Liver (tissue), 9 donors: ENCODE measurements around the gene INTS3. TPM values are rescaled to one million over a fixed set of nuclear protein-coding genes. Genes with fewer than 3 reads are reported as not detected.
A peak's percentile ranks its signal among the peaks of the same experiment; 100 is the strongest.
"Not testable (repeated sequence)": the region's sequence is repeated elsewhere in the genome, so short reads cannot be mapped to it uniquely, and the experiment has no call there.

Experiments used
- DNase-seq: peaks from one replicate; pipeline ENCODE4 v3.0.0-alpha.2; 2017; ENCODE audit warnings: low spot score
- H3K27ac ChIP-seq, 2 donors: one replicate each; pipeline ENCODE4 v1.7.0; 2013; ENCODE audit warnings: inconsistent platforms in 2 of 2, low read length in 2 of 2, control low read depth in 1 of 2, low read depth in 1 of 2, mild to moderate bottlenecking in 1 of 2
- H3K27me3 ChIP-seq, 4 donors: one replicate each; pipeline versions ENCODE4 v1.6.1 to v1.7.0; 2013; ENCODE audit warnings: low read length in 3 of 4, inconsistent platforms in 1 of 4, mild to moderate bottlenecking in 1 of 4, moderate library complexity in 1 of 4; ENCODE audit not compliant: control insufficient read depth in 4 of 4, insufficient read depth in 4 of 4
- H3K36me3 ChIP-seq, 4 donors: one replicate each; pipeline versions ENCODE4 v1.6.1 to v1.7.0; 2013; ENCODE audit warnings: low read length in 3 of 4, mild to moderate bottlenecking in 3 of 4, low read depth in 1 of 4, moderate library complexity in 1 of 4; ENCODE audit not compliant: control insufficient read depth in 4 of 4, insufficient read depth in 3 of 4
- H3K4me1 ChIP-seq, 4 donors: one replicate each; pipeline versions ENCODE4 v1.6.1 to v1.7.0; 2013; ENCODE audit warnings: low read length in 3 of 4, mild to moderate bottlenecking in 3 of 4, moderate library complexity in 1 of 4; ENCODE audit not compliant: control insufficient read depth in 4 of 4, insufficient read depth in 4 of 4
- H3K4me3 ChIP-seq, 3 donors: one replicate each; pipeline versions ENCODE4 v1.6.1 to v1.7.0; 2013; ENCODE audit warnings: low read length in 3 of 3, control low read depth in 1 of 3, low read depth in 1 of 3, mild to moderate bottlenecking in 1 of 3
- H3K9ac ChIP-seq, 2 donors: one replicate each; pipeline ENCODE4 v1.7.0; 2013; ENCODE audit warnings: low read length in 2 of 2, mild to moderate bottlenecking in 2 of 2, moderate library complexity in 2 of 2, control low read depth in 1 of 2, low read depth in 1 of 2
- H3K9me3 ChIP-seq, 4 donors: one replicate each; pipeline versions ENCODE4 v1.6.1 to v1.7.0; 2013; ENCODE audit warnings: low read length in 3 of 4; ENCODE audit not compliant: control insufficient read depth in 4 of 4
- CTCF ChIP-seq: fragments of 150-350 bp; IDR thresholded peaks from 2 replicates; pipeline ENCODE4 v1.5.1; 2017; ENCODE audit warnings: improper control_type of control experiment, low read depth, low read length; ENCODE audit not compliant: missing input control
- EGR1 ChIP-seq, 2 donors: IDR thresholded peaks; 2 replicates each; pipeline ENCODE4 v1.6.1; 2016 to 2018; ENCODE audit warnings: antibody characterized with exemption in 2 of 2, low read depth in 2 of 2
- FOXA1 ChIP-seq: IDR thresholded peaks from 2 replicates; pipeline ENCODE4 v1.6.1; 2016; ENCODE audit warnings: antibody characterized with exemption
- HNF4A ChIP-seq, 2 donors: conservative IDR thresholded peaks; 2 replicates each; pipeline ENCODE4 v1.6.1; 2016; ENCODE audit warnings: antibody characterized with exemption in 2 of 2, mild to moderate bottlenecking in 2 of 2
- HNF4G ChIP-seq: IDR thresholded peaks from 2 replicates; pipeline ENCODE4 v1.6.1; 2016; ENCODE audit warnings: antibody characterized with exemption
- NR2F2 ChIP-seq: IDR thresholded peaks from 2 replicates; pipeline ENCODE4 v1.6.1; 2016; ENCODE audit warnings: antibody characterized with exemption
- RAD21 ChIP-seq, 2 donors: IDR thresholded peaks; 2 replicates each; pipeline ENCODE4 v1.6.1; 2016; ENCODE audit warnings: antibody characterized with exemption in 2 of 2, mild to moderate bottlenecking in 2 of 2
- REST ChIP-seq: IDR thresholded peaks from 2 replicates; pipeline ENCODE4 v1.6.1; 2016; ENCODE audit warnings: antibody characterized with exemption, mild to moderate bottlenecking
- RXRA ChIP-seq, 2 donors: IDR thresholded peaks; 2 replicates each; pipeline ENCODE4 v1.6.1; 2017 to 2018; ENCODE audit warnings: antibody characterized with exemption in 2 of 2, mild to moderate bottlenecking in 1 of 2
- SP1 ChIP-seq: IDR thresholded peaks from 2 replicates; pipeline ENCODE4 v1.6.1; 2018; ENCODE audit warnings: antibody characterized with exemption, mild to moderate bottlenecking
- TAF1 ChIP-seq: conservative IDR thresholded peaks from 2 replicates; pipeline ENCODE4 v1.6.1; 2016; ENCODE audit warnings: antibody characterized with exemption, mild to moderate bottlenecking
- ZBTB33 ChIP-seq: IDR thresholded peaks from 2 replicates; pipeline ENCODE4 v1.6.1; 2016; ENCODE audit warnings: antibody characterized with exemption
- WGBS: extraction: QIAGEN DNeasy Blood & Tissue Kit; methylation state at CpG from one replicate; pipeline ENCODE4 v1.1.7; 2013; 5-methylcytosine and 5-hydroxymethylcytosine counted together
- polyA plus RNA-seq, 2 donors: library from polyadenylated mRNA; stranded (reverse) in 1 of 2; unstranded in 1 of 2; fragments of 200-250 nt in 1 of 2; fragments of >200 nt in 1 of 2; fragmentation: Nextera tagmentation in 1 of 2; extraction: Ambion mirVana in 1 of 2; gene quantifications; one replicate each; pipeline versions ENCODE4 v1.2.1 to v1.2.3, GENCODE V29; 2013 to 2015
- total RNA-seq, 2 donors: library from RNA; depleted of rRNA; stranded (reverse); fragments of >200 nt; gene quantifications; one replicate each; pipeline ENCODE4 v1.2.3, GENCODE V29; 2014
- donor health status: healthy.
- donor health status: healthy.
- donor health status: healthy.
- donor health status: healthy.
- donor health status: healthy.

Gene INTS3
- total and polyA plus RNA-seq, 4 donors = 9.0 to 26.0 (median 15.2) TPM

DNA sequence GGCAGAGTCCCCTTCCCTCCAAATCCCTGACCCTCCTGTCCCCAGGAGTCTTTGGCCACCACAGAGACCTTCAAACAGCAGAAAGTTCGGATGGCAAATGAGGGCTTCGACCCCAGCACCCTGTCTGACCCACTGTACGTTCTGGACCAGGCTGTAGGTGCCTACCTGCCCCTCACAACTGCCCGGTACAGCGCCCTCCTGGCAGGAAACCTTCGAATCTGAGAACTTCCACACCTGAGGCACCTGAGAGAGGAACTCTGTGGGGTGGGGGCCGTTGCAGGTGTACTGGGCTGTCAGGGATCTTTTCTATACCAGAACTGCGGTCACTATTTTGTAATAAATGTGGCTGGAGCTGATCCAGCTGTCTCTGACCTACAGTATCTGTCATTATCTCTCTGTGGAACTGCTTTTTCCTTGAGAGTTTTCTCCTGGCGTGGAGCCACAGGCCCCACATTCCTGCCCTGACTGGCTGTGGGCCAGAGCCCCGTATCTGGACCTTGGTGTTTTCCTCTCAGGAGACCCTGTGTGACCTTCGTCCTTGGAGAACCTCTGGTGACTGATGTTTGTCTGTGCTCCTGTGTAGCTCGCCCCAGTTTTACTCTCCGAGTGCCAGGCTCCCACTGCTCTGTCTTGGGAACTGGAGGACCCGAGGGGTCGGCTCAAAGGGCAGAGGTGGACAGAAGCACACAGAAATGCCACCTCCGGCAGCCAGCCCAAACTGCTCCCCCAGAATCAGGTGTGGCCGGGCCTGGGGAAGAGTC lies 52.1 kb downstream of the INTS3 start:
- H3K9me3 ChIP-seq = no peaks in the 10 kb centered on the region
- 35% methylated on average over 17 of the region's 17 CpGs for WGBS
- H3K4me3 ChIP-seq = no peak overlapping the region
- H3K36me3 ChIP-seq = peaks cover 0 to 2% (median 0%) of the 10 kb centered on the region in 4 donors
- TF ChIP-seq HNF4G = no peak
- peak; percentile 88 for TF ChIP-seq NR2F2
- peak in 1 of 2 donors; percentile 9 for TF ChIP-seq RAD21 (IDR thresholded peaks at IDR 0.05)
- no peak for TF ChIP-seq CTCF
- TF ChIP-seq FOXA1 = no peak
- TF ChIP-seq SP1 = peak; percentile 33
- TF ChIP-seq RXRA (IDR thresholded peaks at IDR 0.05) = peak; percentile 46 to 80
- TF ChIP-seq HNF4A (conservative IDR thresholded peaks at IDR 0.05) = peak in 1 of 2 donors; percentile 13
- H3K27me3 ChIP-seq = no peaks in the 10 kb centered on the region
- DNase-seq = no peak
- H3K27ac ChIP-seq = peak overlapping the region in 1 of 2 donors; percentile 1
- peaks cover 35 to 66% (median 50%) of the 10 kb centered on the region in 4 donors for H3K4me1 ChIP-seq
- H3K9ac ChIP-seq = no peak overlapping the region

DNA sequence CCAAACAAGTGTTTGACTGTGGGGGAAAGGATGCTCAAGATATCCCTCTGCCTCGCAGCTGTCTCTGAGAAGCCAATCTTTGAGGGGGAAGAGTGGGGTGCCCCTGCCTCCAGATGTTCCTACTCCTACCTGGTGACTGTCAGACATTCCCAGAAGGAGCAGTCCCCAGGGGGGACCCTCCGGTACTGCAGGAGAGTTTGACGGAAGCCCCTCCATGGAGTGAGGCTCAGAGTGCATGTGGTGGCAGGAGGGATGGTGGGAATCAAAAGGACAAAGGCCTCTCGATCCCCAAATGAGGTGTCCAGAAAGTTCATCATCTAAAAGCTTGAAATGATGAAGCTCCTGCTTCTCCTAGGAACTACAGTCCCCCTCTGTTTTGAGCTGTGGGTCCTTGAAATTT lies 52.7 kb downstream of the INTS3 start:
- Histone ChIP-seq H3K4me1 (peaks cover 35 to 60% (median 47%) of the 10 kb centered on the region in 4 donors), H3K27ac (peak overlapping the region in 1 of 2 donors; percentile 1), H3K27me3 (no peaks in the 10 kb centered on the region), H3K9ac (no peak overlapping the region), H3K4me3 (no peak overlapping the region), H3K9me3 (no peaks in the 10 kb centered on the region), H3K36me3 (peaks cover 0 to 2% (median 0%) of the 10 kb centered on the region in 4 donors)
- no peak for DNase-seq
- 84% methylated on average over 4 of the region's 4 CpGs for WGBS
- TF ChIP-seq NR2F2 (no peak), HNF4A (conservative IDR thresholded peaks at IDR 0.05) (no peak)

- H3K36me3 ChIP-seq, DNase-seq, H3K9me3 ChIP-seq, H3K27me3 ChIP-seq: not testable (repeated sequence)
- Histone ChIP-seq H3K9ac (peak overlapping the region; percentile 82 to 86), H3K27ac (peak overlapping the region; percentile 97 to 99), H3K4me1 (peaks cover 25 to 39% (median 33%) of the 10 kb centered on the region in 4 donors), H3K4me3 (peak overlapping the region in 2 of 3 donors; percentile 62 to 77)
- 93% methylated on average over 8 of the region's 8 CpGs for WGBS
Observed at GRCh38 chr1:153782648-153783047, 54.8 kb downstream of the INTS3 start.

DNA sequence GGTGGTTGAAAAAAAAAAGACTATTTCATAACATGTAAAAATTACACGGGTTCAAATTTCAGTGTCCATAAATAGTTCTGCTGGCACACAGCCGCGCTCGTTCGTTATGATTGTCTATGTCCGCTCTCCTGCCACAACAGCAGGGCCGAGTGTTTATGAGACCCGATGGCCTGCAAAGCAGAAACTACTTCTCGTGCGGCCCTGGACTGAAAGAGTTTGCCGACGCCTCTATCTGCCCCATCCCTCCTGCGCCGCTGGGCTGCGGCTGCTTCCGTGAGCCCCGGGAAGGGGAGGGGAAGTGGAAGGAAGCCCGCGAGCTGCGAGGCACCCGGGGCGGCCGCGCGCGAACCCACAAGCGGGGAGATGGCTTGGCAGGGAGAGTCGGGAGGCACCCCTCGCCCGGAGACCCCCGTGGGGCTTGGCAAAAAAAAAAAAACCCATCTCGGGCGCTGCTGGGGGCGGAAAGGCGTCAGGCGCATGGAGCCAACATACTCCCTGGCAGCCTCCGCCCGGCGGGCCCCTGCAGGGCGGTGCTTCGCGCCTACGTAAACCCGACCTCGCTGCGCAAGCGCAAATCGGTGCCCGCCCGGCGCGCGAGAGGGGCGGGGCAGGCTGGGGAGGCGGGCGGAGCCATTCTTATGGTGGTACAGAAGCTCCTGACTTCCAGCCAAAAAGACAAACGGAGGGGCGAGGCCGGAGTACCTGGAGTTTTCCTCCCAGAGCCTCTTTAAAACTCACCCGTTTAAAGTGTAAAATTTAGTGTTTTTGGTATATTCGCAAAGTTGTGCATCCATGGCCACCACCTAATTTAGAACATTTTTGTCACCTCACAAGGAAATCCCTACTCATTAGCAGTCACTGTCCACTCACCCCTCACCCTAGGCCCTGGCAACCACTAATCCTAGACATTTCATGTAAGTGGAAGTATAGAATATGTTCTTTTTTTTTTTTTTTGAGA lies 55.7 kb downstream of the INTS3 start:
- WGBS = under 1% methylated on average over 61 of the region's 61 CpGs
- H3K9me3 ChIP-seq = no peaks in the 10 kb centered on the region
- H3K27ac ChIP-seq = peak overlapping the region; percentile 97 to 99
- no peaks in the 10 kb centered on the region for H3K27me3 ChIP-seq
- peaks cover 18 to 31% (median 24%) of the 10 kb centered on the region in 4 donors for H3K4me1 ChIP-seq
- H3K9ac ChIP-seq = peak overlapping the region; percentile 82 to 86
- peaks cover 0 to under 1% (median 0%) of the 10 kb centered on the region in 4 donors for H3K36me3 ChIP-seq
- H3K4me3 ChIP-seq = peak overlapping the region; percentile 62 to 77 (median 77)
- DNase-seq = peak; percentile 94
- TF ChIP-seq EGR1 (IDR thresholded peaks at IDR 0.05; ENCODE audit: low read depth in 2 of 2) (no peak), RAD21 (IDR thresholded peaks at IDR 0.05) (peak; percentile 11 to 49), TAF1 (no peak), SP1 (peak; percentile 36), HNF4G (no peak), ZBTB33 (no peak), REST (peak; percentile 82)
